GM11168 (cell line): ENCODE data around the gene ZNF524.

ENCODE experiments used
- in situ Hi-C: fragments of 300-500 bp; cut with MboI; formaldehyde crosslinking; loops from one replicate; pipeline ENCODE4 v1.12.0; 2022; ENCODE audit warnings: low sequenced_read_pairs; ENCODE audit not compliant: unreplicated experiment

The ZNF524 gene

DNA sequence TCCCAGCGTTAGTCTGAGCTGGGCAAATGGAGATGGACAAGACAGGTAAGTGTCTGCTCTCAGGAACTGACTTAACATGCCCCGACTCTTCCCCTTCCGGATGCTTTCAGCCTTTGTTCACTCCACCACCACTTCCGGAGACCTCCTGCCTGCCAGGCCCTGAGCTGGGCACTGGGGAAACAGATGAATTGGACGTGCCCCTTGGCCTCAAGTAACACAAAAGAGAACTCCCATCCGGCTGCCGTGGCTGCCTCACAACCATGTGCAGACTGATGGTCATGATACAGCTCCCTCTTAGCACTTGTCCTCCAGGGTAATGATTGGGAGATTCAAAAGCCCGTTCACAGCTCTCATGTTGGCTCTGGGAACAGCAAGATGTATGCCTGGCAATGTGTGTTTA, 17.3 kb downstream of the ZNF524 start:
- in situ Hi-C loops, result no loop called here

DNA sequence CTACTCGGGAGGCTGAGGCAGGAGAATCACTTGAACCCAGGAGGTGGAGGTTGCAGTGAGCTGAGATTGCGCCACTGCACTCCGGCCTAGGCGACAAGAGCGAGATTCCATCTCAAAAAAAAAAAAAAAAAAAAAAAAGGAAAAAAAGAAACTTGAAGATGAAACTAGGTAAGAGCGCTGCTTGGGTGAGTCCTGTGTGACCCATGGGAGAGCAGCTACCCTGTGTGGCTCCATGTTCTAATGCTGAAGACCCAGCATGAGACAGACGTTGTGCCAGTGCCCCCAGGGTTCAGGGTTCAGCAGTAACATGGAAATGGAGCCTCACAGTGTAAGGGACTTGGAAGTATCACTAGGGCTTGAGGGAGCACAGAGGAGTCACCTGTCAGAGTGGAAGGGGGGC, 18.3 kb downstream of the ZNF524 start:
- in situ Hi-C loops, result no loop called here

GRCh38 chr19:55619286-55619685, 19.2 kb downstream of the ZNF524 start:
- in situ Hi-C loops, result no loop called here

- in situ Hi-C loops, result no loop called here
Observed at GRCh38 chr19:55620410-55621204, 20.5 kb downstream of the ZNF524 start.

DNA sequence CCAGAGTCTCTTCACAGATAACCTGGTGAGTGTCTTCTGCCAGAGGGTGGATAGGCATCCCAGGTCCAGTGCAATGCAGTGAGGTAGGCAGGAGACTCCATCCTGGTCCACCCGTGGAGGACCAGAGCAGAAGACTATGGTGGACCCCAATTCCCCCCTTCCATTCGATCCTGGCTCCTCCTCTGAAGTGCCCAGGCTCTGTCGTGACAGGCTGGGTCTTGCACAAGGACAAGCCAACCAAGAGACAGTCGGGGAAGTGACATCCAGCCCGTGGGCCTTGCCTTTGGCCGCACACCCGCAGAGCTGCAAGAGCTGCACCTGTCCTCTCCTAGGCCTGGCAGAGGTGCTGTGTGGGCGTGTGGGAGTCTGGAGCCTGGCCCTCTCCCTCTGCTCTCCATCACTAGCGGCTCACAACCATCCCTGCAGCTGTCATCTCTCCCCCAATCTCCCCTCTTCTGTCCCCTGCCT, 21.2 kb downstream of the ZNF524 start:
- in situ Hi-C loops, result no loop called here

- in situ Hi-C loops, result no loop called here
Observed at GRCh38 chr19:55621673-55622231, 21.7 kb downstream of the ZNF524 start.

DNA sequence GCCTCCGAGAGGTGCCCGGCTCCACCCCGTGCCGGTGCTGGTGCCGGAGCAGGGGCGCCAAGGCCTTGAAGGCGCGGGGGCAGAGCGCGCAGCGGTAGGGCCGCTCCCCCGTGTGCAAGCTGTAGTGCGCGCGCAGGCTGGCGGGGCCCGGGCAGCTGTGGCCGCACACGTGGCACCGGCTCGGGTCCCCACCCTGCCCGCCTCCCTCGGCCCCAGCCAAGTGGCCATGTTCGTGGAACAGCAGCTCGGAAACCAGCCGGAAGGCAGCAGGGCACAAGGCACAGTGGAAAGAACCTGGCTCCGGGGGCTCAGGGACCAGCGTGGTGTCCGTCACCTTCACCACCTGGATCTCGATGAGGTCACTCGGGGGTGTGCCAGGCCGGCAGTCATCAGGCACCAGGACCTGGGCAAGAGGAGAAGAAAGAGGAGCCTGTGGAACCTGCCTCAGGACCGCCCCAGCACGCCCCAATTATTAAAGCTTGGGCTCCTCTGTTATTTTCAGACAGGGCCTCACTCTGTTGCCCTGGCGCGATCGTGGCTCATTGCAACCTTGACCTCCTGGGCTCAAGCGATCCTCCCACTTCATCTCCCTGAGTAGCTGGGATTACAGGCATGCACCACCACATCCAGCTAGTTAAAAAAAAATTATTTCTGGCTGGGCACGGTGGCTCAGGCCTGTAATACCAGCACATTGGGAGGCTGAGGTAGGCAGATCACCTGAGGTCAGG, 22.3 kb downstream of the ZNF524 start:
- in situ Hi-C loops, result no loop called here

GRCh38 chr19:55623130-55623529, 23.0 kb downstream of the ZNF524 start:
- in situ Hi-C loops, result no loop called here

- in situ Hi-C loops, result no loop called here
Observed at GRCh38 chr19:55623561-55623960, 23.5 kb downstream of the ZNF524 start.

- in situ Hi-C loops, result loop anchor here (5.0 kb wide), 1 partner anchor 107 kb away; no protein-coding TSS in a partner anchor
Observed at GRCh38 chr19:55624109-55625003, 24.3 kb downstream of the ZNF524 start, which contains the start of gene ZNF784. Gene ZNF784, minus strand, starts transcription at chr19:55624566. Its CDS starts 5 bp downstream, at chr19:55624561.

DNA sequence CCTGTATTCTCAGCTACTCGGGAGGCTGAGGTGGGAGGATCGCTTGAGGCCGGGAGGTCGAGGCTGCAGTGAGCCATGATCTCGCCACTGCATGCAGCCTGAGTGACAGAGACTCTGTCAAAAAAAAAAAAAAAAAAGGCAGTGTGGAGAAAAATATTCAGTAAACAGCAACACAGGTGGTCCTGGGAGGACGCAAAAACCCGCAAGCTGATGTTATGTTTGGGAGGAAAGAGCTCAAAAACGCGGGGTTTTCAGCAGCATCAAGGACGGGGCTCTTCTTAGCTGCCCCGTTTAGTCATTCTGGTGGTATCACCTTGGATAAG, 24.9 kb downstream of the ZNF524 start:
- in situ Hi-C loops, result loop anchor here (5.0 kb wide), 1 partner anchor 108 kb away; no protein-coding TSS in a partner anchor

DNA sequence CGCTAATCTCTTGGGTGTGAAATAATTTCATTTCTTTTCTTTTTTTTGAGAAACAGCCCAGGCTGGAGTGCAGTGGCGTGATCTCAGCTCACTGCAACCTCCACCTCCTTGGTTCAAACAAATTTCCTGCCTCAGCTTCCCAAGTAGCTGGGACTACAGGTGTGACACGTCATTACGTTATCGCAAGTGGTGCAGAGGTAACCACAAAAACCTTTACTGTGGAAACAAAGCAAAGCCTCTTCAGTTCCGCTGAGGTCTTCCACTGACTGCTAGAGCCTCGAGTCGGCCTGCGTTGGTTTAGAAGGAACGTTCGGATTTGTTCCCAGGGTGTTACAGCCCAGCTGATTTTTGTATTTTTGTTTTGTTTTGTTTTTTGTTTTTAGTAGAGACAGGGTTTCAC, 26.3 kb downstream of the ZNF524 start:
- in situ Hi-C loops, result loop anchor here (5.0 kb wide), 1 partner anchor 109 kb away; no protein-coding TSS in a partner anchor

DNA sequence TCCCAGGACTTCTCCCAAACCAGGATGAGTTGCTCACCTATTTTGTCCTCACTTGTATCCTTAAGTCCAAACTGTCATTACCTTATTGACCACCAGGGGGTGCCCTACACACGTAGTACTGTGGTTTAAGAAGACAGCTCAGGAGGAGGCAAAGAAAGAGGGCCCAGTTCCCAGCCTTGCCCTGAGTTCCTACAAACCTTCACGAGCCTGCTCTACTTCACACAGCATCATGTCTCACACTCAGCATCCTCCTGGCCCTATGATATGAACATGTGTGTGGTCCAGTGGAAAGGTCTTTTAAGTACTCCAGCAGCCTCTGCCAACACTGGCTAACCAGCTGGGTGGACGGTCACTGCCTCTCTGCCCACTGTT, 32.4 kb downstream of the ZNF524 start:
- in situ Hi-C loops, result no loop called here

- in situ Hi-C loops, result no loop called here
Observed at GRCh38 chr19:55633861-55634260, 33.8 kb downstream of the ZNF524 start.

DNA sequence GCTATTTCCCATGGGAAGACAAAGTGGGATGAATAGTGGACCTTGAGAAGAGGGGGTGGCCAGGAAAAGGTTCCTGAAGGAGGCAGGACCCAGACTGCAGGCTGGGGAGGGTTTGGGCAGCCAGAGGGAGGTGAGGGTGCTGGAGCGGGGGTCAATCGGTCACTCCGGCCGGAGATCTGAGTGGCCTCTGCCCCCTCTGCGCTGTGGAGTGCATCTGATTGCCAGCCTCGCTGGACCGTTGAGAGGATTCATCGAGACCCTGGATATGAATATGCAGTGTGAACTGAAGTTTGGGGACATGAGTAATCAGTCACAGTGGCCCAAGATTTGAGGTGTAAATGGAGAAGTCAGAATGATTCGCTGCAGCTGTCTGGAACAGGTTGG, 35.2 kb downstream of the ZNF524 start:
- in situ Hi-C loops, result no loop called here

DNA sequence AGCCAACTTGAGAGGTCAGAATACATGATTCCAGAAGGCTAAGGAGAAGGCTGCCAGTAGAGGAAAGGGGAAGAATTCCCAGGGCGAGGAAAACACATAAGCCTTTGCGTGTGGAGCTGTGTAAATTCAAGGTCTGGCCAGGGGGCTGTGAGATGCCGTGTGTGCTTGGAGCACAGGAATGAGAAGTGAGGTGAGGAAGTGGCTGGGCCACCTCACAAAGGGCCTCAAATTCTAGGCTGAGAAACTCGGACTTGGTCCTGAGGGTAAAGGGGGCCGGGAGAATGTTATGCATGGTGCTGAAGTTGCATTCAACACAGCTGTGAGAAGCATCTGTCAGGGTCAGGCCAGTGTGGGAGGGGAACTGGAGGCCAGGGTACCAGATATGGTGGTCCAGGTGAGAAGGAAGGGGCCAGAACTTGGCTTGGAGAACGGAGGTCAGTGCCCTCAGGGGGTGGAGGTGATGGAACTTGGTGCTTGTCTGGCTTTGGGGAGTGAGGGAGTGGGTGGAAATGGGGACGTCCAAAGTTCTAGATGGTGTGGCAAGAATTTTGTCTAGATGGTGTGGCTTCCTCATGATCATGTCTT, 35.9 kb downstream of the ZNF524 start:
- in situ Hi-C loops, result no loop called here

DNA sequence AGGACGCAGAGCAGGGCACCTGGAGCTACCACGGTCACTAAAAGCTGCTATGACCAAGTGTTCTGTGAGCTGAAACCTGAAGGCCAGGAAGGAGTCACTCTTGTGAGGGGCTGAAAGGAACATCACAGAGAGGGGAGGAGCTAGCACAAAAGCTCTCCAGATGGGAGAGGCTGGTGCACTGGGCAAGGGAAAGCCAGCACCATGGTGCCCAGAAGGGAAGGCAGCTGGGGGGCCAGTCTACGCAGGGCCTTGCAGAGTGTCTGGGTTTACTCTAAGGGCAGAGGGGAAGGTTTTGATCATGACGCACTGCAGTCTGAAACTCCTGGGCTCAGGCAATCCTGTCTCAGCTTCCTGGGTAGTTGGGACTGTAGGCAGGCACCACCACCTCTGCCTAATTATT, 36.6 kb downstream of the ZNF524 start:
- in situ Hi-C loops, result no loop called here

DNA sequence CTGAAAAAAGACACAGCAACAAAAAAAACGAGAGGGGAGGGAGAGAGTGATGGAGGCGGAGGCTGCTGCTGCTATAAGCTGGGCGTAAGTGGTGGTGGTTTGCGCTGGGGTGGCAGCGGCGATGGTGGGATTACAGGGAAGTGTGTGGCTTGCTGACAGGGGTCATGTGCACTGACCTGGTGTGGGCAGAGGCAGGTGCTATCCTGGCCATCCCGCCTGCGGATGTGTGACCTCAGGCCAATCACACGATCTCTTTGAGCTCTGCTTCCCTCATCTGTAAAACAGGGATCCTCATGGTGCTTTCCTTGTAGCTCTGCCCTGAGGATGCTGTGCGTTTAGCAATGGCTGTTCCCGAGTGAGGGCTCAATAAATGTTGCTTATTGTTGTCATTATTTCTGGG, 37.4 kb downstream of the ZNF524 start:
- in situ Hi-C loops, result no loop called here

- in situ Hi-C loops, result no loop called here
Observed at GRCh38 chr19:55638864-55639359, 38.8 kb downstream of the ZNF524 start.
